Stimulated activated naive CD4-positive, alpha-beta T cell (primary cell): ENCODE data around the gene MAP3K2.

Source experiments
- DNase-seq, 6 experiments: peaks; one replicate each; lab custom pipeline; 2025; lab: John Stamatoyannopoulos, UW

Gene MAP3K2

GRCh38 chr2:127405255-127405610 is 17.5 kb upstream of the MAP3K2 start:
- DNase-seq = no peak

- no peak for DNase-seq
Measured at GRCh38 chr2:127404466-127405254, 16.9 kb upstream of the MAP3K2 start.

DNA sequence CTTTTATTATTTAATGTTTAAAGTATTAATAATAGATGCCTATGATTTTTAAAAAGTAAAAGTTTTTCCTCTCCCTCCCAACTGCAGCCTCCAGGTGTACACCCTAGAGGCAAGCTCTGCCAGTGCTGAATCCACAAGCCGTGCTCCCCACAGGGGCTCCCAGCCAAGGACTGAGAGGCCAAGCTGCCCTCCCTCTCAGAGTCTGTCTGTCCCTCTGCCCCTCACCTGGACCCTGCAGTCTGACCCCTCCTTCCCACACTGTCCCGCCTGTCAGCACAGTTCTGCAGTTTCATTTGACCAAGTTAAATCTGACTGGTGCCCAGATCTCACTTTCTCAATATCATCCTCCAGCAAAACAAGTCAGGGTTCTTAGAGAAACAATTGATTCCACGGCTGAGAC is 15.7 kb upstream of the MAP3K2 start:
- no peak for DNase-seq

DNA sequence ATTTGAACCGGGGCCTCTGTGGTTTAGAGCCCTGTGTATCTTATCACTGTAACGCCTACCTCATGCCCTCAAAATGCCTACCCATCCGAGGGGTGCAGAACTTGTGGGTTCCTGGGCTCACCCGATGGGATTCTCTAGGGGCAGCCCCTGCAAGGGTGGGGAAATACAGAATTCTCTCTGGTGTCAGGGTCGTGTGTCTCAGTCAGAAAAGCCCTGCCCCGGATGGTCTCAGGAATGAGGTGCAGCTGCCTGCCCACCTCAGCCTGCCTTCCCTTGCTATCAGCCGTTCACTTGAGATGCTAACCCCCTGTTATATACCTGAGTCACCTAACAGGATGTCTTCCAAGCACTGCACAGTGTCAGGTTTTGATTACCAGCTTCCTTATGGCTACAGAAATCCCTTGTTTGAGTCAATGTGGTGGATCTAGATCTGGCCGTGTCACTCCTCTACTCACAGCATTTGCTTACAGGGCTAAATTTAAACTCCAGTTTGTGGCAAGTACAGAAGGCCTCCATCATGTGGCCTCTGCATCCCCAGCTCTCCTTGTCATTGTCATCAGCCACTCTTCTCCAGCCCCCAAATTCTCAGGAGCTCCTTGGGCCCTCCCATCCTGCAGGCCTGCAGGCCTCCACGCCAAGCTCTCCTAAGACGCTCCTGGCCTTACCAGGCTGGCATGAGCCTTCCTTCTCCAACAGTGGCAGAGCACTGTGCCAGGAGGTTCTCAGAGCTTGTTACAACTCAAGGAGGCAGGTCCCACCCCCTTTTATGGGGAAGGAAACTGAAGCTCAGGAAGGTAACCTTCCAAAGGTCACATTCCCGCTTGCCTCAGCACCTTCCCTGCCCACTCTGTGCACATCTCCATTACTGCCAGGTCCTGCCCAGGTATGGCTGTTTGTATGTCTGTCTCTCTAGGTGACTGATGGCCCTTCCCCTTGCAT is 14.3 kb upstream of the MAP3K2 start:
- no peak for DNase-seq

DNA sequence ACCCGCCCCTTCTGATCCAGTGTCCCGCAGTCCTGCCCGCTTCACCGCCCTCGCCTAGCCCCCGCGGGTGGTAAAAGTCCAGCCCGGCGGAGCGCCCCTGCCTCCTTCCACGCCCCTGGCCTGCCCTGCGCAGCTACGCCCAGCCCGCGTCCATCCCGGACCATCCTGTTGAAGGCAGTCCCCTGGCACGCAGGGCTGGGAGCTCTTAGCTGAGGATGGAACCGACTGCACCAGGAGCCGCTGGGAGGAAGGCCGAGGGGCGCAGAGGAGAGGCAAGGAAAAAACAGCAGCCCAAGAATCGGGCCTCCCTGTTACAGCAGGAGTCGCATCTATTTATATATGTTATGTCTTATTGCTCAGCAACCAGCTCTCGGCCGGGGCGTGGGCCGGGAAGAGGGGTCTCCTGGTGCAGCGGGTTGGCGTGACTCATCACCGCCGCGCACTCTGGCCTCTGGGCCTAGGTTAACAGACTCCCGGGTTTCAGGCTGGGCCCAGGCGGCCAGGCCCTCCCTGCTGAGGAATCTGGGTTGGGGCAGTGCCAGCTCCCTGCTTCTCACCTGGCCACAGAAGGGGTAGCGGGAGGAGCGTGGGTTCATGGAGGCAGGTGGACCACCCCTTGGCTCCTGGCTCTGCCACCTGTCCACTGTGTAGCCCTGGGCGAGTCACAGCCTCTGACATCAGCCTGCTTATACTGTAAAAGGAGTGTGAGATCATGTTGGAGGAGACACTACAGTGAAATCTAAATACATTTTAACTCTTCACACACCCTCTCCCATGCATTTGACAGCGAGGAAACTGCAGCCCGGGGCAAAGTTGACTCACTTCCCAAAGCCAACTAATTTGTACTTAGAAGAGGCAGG is 13.4 kb upstream of the MAP3K2 start:
- no peak for DNase-seq

DNA sequence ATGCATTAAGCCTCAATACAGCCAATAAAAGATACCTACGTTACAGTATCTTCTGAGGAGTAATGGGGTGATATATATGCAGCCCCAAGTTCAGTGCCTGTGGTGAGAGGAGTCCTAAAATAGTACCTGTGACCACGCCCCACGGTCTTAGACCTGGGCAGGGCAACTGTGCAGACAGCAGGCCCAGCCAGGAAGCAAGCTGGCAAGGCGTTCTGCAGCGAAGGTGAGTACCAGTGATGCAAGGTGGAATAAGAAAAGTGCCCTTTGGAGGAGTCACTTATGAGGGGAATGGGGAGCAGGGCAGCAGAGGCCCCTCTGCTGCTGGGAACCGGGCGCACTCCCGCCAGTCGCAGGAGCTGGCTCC is 12.7 kb upstream of the MAP3K2 start:
- no peak for DNase-seq

GRCh38 chr2:127398239-127398590 is 10.4 kb upstream of the MAP3K2 start:
- no peak for DNase-seq

DNA sequence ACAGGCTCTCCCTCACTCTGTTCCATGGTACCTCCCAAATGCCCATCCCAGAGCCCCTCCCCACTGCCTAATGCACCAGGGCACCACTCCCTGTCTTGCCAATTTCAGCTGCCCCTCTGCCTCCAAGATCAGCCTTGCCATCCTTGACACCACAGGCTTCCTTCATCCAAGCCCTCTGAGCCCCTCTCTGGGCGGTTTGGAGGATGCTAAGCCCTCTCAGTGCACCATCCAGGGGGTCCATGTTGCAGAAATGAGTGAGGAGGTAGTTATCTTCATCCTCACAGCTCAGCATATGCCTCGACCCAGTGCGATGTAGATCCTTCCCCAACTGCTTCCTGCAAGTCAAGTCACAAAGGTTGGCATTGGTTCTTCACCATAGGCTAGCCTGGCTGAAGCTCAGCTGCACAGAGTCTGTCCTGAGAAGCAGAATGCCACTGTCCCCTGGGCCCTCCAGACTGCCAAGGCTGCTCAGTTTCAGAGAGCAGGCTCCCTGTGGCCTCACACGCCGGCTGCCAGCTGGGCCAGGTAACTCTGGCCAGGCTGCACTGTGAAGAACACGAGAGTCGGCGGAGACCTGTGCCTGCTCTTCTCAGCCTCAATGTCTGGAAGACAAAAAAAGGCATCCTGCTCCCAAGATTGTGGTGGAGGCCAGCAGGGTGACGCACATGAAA is 9.9 kb upstream of the MAP3K2 start:
- no peak for DNase-seq

- DNase-seq = no peak
Measured at GRCh38 chr2:127394492-127394891, 6.7 kb upstream of the MAP3K2 start.

DNA sequence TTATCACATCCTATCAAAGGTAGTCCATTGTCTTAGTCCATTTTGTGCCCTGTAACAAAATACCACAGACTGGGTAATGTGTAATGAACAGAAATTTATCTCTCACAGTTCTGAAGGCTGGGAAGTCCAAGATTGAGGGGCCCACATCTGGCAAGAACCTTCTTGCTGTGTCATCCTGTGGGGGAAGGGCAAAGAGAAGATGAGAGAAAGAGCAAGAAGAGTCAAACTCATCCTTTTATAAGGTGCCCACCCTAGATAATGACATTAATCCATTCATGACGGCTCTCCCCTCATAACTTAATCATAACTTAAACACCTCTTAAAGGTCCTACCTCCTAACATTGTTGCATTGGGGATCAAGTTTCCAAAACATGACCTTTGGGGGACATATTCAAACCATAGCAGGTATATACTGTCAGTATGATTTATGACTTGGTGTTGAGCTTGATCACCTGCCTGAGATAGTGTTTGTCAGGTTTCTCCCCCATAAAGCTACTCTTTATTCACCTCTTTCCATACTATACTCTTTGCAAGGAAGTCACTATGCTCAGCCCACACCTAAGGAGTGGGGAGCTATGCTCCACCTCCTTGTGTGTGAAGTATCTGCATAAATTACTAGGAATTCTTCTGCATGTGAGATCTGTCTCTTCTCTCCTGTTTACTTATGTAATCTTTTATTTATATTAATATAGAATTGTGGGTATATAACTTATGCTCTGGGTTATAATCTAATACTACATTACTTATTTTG is 5.2 kb upstream of the MAP3K2 start:
- DNase-seq = no peak

- no peak for DNase-seq
Measured at GRCh38 chr2:127392133-127392827, 4.5 kb upstream of the MAP3K2 start.

- DNase-seq = peak in 4 of 6 experiments; percentile 3 to 55 (median 38)
Measured at GRCh38 chr2:127389778-127390435, 2.1 kb upstream of the MAP3K2 start.

- no peak for DNase-seq
Measured at GRCh38 chr2:127388423-127389164, 819 bp upstream of the MAP3K2 start.

- DNase-seq = peak; percentile 75 to 92 (median 79)
Measured at GRCh38 chr2:127386764-127387654, 766 bp downstream of the MAP3K2 start.

- no peak for DNase-seq
Measured at GRCh38 chr2:127386246-127386645, 1.5 kb downstream of the MAP3K2 start.

GRCh38 chr2:127384529-127384928 is 3.2 kb downstream of the MAP3K2 start:
- no peak for DNase-seq

DNA sequence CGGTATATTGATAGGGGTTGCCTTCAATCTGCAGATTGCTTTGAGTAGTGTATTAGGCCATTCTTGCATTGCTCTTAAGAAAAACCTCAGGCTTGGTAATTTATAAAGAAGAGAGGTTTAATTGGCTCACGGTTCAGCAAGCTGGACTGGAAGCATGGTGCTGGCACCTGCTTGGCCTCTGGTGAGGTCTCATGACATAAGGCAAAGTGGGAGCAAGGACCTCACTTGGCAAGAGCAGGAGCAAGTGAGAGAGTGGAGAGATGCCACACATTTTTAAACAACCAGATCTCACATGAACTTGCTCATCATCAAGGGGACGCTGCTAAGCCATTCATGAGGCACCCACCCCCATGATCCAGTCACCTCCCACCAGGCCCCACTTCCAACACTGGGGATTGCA is 4.9 kb downstream of the MAP3K2 start:
- no peak for DNase-seq

GRCh38 chr2:127381762-127382161 is 6.0 kb downstream of the MAP3K2 start:
- no peak for DNase-seq
